A549 treated with AZD2906 at 1 μM for 4 hours (cell line): ENCODE results near the gene SUOX. TPM values are rescaled to one million over a fixed set of nuclear protein-coding genes. Genes with fewer than 3 reads are reported as not detected.

ENCODE experiments used
- total RNA-seq: library from RNA; stranded (reverse); fragments of 200-300 nt; extraction: Qiagen RNA extraction; gene quantifications from 5 replicates; pipeline ENCODE4 v1.2.3, GENCODE V29; 2022

The SUOX gene
- total RNA-seq = 7.5 to 10.0 TPM (median 8.7 TPM) in 5 replicates

GRCh38 chr12:55996715-55997534, at the start of gene SUOX:
Gene SUOX, plus strand, starts transcription at chr12:55997276. Its CDS starts 4,946 bp downstream, at chr12:56002222.

GRCh38 chr12:55965941-55966407, 31.1 kb upstream of the SUOX start, which contains the start of gene PMEL:
Gene PMEL, minus strand, starts transcription at chr12:55966042. Its CDS starts 31 bp downstream, at chr12:55966011.

GRCh38 chr12:55966408-55967281, 30.4 kb upstream of the SUOX start, which contains the start of gene CDK2:
Gene CDK2, plus strand, starts transcription at chr12:55966830. Its CDS starts 179 bp downstream, at chr12:55967009.

GRCh38 chr12:55973599-55974307, 23.3 kb upstream of the SUOX start, which contains the start of gene RAB5B:
Gene RAB5B, plus strand, starts transcription at chr12:55974078. Its CDS starts 12,883 bp downstream, at chr12:55986961.

GRCh38 chr12:56020423-56021184, 23.5 kb downstream of the SUOX start, which contains the start of gene IKZF4:
Gene IKZF4, plus strand, starts transcription at chr12:56021043. Its CDS starts 451 bp downstream, at chr12:56021494.

DNA sequence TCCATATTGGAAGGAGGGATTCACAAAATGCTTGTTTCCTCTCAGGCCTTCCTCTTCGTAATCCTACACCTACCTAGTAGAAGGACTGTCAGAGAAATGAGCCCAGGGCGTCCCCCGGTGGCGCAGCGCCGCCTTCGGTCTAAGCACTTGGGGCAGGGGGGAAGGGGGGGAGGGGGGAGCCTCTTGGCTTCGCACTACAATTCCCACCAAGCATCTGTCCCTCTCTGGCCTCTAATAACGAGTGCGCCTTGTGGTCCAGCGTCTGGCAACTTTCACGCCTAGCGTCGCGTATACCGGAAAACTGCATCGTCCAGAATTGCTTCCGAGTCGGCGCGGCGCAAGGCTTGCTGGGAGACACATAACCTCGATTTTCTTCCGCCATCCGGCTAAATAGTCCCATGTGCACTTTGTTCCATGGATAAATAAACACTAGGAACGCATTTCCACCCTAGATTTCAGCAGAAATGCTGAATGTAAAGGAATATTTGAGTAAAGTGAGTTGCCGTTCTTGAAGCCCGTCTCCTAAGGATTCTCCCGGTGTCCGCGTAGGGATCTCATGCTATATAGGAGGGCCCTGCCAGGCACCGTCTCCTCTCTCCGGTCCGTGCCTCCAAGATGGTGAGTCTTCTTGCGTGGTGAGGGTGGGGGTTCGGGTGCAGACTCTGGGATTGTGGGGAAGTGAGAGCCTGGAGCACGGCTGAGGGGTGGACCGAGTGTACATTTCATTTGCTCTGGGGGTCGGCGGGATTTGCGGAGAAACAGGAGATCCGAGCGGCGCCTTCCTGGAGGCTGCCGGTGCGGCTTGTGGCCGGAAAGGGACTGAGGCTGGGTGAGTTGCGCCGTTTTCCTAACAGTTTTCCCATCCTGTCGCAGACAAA, 44.7 kb downstream of the SUOX start, which contains the start of gene RPS26:
TSS of gene RPS26 (plus strand) at position 367 of the 878 bp plus-strand sequence. CDS start at position 616, 249 bp downstream.

Other genes starting within 250 kb of the SUOX start
- gene SARNP, start 179.6 kb upstream of the SUOX start, total RNA-seq = 90.0 to 127 TPM (median 91.7 TPM) in 5 replicates
- 67.3 to 104 TPM (median 102 TPM) in 5 replicates for gene ORMDL2, start 179.2 kb upstream of the SUOX start, total RNA-seq
- 19.2 to 27.1 TPM (median 21.6 TPM) in 5 replicates for gene DNAJC14, start 167.7 kb upstream of the SUOX start, total RNA-seq
- gene MMP19, start 154.3 kb upstream of the SUOX start, total RNA-seq = 0.35 to 0.85 TPM (median 0.39 TPM) in 5 replicates
- gene PYM1, start 69.4 kb upstream of the SUOX start, total RNA-seq = 40.4 to 44.4 TPM (median 41.2 TPM) in 5 replicates
- gene DGKA, start 66.1 kb upstream of the SUOX start, total RNA-seq = 17.8 to 23.2 TPM (median 20.7 TPM) in 5 replicates
- gene PMEL, start 31.2 kb upstream of the SUOX start, total RNA-seq = 0.70 to 1.5 TPM (median 1.1 TPM) in 5 replicates
- gene CDK2, start 30.4 kb upstream of the SUOX start, total RNA-seq = 46.6 to 56.3 TPM (median 54.0 TPM) in 5 replicates
- gene RAB5B, start 23.2 kb upstream of the SUOX start, total RNA-seq = 26.2 to 33.8 TPM (median 32.7 TPM) in 5 replicates
- 2.0 to 3.0 TPM (median 2.5 TPM) in 5 replicates for gene IKZF4, start 23.8 kb downstream of the SUOX start, total RNA-seq
- 589 to 809 TPM (median 704 TPM) in 5 replicates for gene RPS26, start 44.6 kb downstream of the SUOX start, total RNA-seq
- 0.98 to 2.4 TPM (median 1.1 TPM) in 5 replicates for gene ERBB3, start 82.9 kb downstream of the SUOX start, total RNA-seq
- gene PA2G4, start 107.3 kb downstream of the SUOX start, total RNA-seq = 263 to 349 TPM (median 284 TPM) in 5 replicates
- 4,788 to 5,894 TPM (median 5,599 TPM) in 5 replicates for gene RPL41, start 119.4 kb downstream of the SUOX start, total RNA-seq
- gene ZC3H10, start 121.0 kb downstream of the SUOX start, total RNA-seq = 2.6 to 4.1 TPM (median 2.8 TPM) in 5 replicates
- 59.6 to 64.9 TPM (median 64.2 TPM) in 5 replicates for gene ESYT1, start 131.0 kb downstream of the SUOX start, total RNA-seq
- gene MYL6B, start 155.3 kb downstream of the SUOX start, total RNA-seq = 69.1 to 84.7 TPM (median 80.8 TPM) in 5 replicates
- gene MYL6, start 161.1 kb downstream of the SUOX start, total RNA-seq = 2,187 to 2,775 TPM (median 2,288 TPM) in 5 replicates
- 28.2 to 35.7 TPM (median 31.2 TPM) in 5 replicates for gene SMARCC2, start 192.2 kb downstream of the SUOX start, total RNA-seq
- 21.7 to 26.5 TPM (median 25.1 TPM) in 5 replicates for gene RNF41, start 224.6 kb downstream of the SUOX start, total RNA-seq
- 54.9 to 59.8 TPM (median 58.5 TPM) in 5 replicates for gene NABP2, start 227.1 kb downstream of the SUOX start, total RNA-seq
- 0.05 to 0.08 TPM in 2 of 5 replicates, not detected in the others for gene SLC39A5, start 232.8 kb downstream of the SUOX start, total RNA-seq